ENCODE data around the gene VPS16. TPM values are rescaled to one million over a fixed set of nuclear protein-coding genes. Genes with fewer than 3 reads are reported as not detected.
A peak's percentile ranks its signal among the peaks of the same experiment; 100 is the strongest.

Gene VPS16
- total RNA-seq, 1 donor from 2014 or later, result 18.0 TPM

GRCh38 chr20:2851086-2851485, 10.5 kb downstream of the VPS16 start:
- intact Hi-C loops (cut with DNase I), result no loop called here
- DNase-seq (ENCODE audit: missing footprints), result no peak
- no peak for ATAC-seq

GRCh38 chr20:2858591-2858990, 18.0 kb downstream of the VPS16 start:
- intact Hi-C loops (cut with DNase I), result no loop called here
- DNase-seq (ENCODE audit: missing footprints) (no peak), ATAC-seq (no peak)

GRCh38 chr20:2859330-2860121, 19.0 kb downstream of the VPS16 start:
- DNase-seq (ENCODE audit: missing footprints) (no peak), ATAC-seq (peak; percentile 64)
- intact Hi-C loops (cut with DNase I), result no loop called here

GRCh38 chr20:2864626-2865025, 24.1 kb downstream of the VPS16 start:
- no peak for ATAC-seq
- intact Hi-C loops (cut with DNase I), result no loop called here

GRCh38 chr20:2865101-2865500, 24.6 kb downstream of the VPS16 start:
- DNase-seq (ENCODE audit: missing footprints), result no peak
- ATAC-seq, result no peak
- intact Hi-C loops (cut with DNase I), result no loop called here

More at GRCh38 chr20:2864626-2865025, 24.1 kb downstream of the VPS16 start:
- no peak for DNase-seq (ENCODE audit: missing footprints)

- no peak for ATAC-seq
- no peak for DNase-seq (ENCODE audit: missing footprints)
- intact Hi-C loops (cut with DNase I), result no loop called here
These were observed 25.1 kb downstream of the VPS16 start for GRCh38 chr20:2865630-2866029.

- no peak for DNase-seq (ENCODE audit: missing footprints)
- ATAC-seq, result no peak
- intact Hi-C loops (cut with DNase I), result no loop called here
These were observed 25.7 kb downstream of the VPS16 start for GRCh38 chr20:2866236-2866635.

GRCh38 chr20:2867081-2867864, 26.7 kb downstream of the VPS16 start:
- ATAC-seq (no peak), DNase-seq (ENCODE audit: missing footprints) (no peak)
- intact Hi-C loops (cut with DNase I), result no loop called here

GRCh38 chr20:2869381-2869780, 28.8 kb downstream of the VPS16 start:
- intact Hi-C loops (cut with DNase I), result no loop called here
- ATAC-seq, result no peak
- no peak for DNase-seq (ENCODE audit: missing footprints)

- no peak for DNase-seq (ENCODE audit: missing footprints)
- ATAC-seq, result no peak
- intact Hi-C loops (cut with DNase I), result loop anchor here (10.0 kb wide), 1 partner anchor 114 kb away; no protein-coding TSS in a partner anchor
These were observed 30.5 kb downstream of the VPS16 start for GRCh38 chr20:2871111-2871465.

- ATAC-seq (no peak), DNase-seq (ENCODE audit: missing footprints) (no peak)
- intact Hi-C loops (cut with DNase I), result loop anchor here (2.0 to 10.0 kb wide), 2 partner anchors 31 to 113 kb away; partner anchors contain the start of genes PCED1A and VPS16
These were observed 31.3 kb downstream of the VPS16 start for GRCh38 chr20:2871661-2872458.

GRCh38 chr20:2872459-2873009, 32.0 kb downstream of the VPS16 start:
- ATAC-seq (peak; percentile 40), DNase-seq (ENCODE audit: missing footprints) (peak; percentile 81)
- intact Hi-C loops (cut with DNase I), result loop anchor here (2.0 to 10.0 kb wide), 2 partner anchors 32 to 112 kb away; partner anchors contain the start of genes PCED1A and VPS16

GRCh38 chr20:2873010-2873746, 32.6 kb downstream of the VPS16 start, which contains the start of gene PTPRA:
Gene PTPRA, plus strand, starts transcription at chr20:2873481. Its CDS starts 90,797 bp downstream, at chr20:2964278.
- DNase-seq (ENCODE audit: missing footprints) (peak; percentile 96), ATAC-seq (peak; percentile 97)
- intact Hi-C loops (cut with DNase I), result loop anchor here (2.0 to 10.0 kb wide), 2 partner anchors 32 to 112 kb away; partner anchors contain the start of genes PCED1A and VPS16

- no peak for ATAC-seq
- intact Hi-C loops (cut with DNase I), result loop anchor here (2.0 to 10.0 kb wide), 2 partner anchors 33 to 111 kb away; partner anchors contain the start of genes PCED1A and VPS16
- peak; percentile 82 for DNase-seq (ENCODE audit: missing footprints)
These were observed 33.1 kb downstream of the VPS16 start for GRCh38 chr20:2873747-2874041.

- intact Hi-C loops (cut with DNase I), result loop anchor here (10.0 kb wide), 1 partner anchor 110 kb away; no protein-coding TSS in a partner anchor
- DNase-seq (ENCODE audit: missing footprints) (no peak), ATAC-seq (no peak)
These were observed 33.9 kb downstream of the VPS16 start for GRCh38 chr20:2874456-2874855.

GRCh38 chr20:2875690-2876203, 35.2 kb downstream of the VPS16 start:
- intact Hi-C loops (cut with DNase I), result loop anchor here (10.0 kb wide), 1 partner anchor 109 kb away; no protein-coding TSS in a partner anchor
- DNase-seq (ENCODE audit: missing footprints), result no peak
- ATAC-seq, result no peak

- DNase-seq (ENCODE audit: missing footprints), result no peak
- ATAC-seq, result no peak
- intact Hi-C loops (cut with DNase I), result loop anchor here (10.0 kb wide), 1 partner anchor 106 kb away; no protein-coding TSS in a partner anchor
These were observed 38.0 kb downstream of the VPS16 start for GRCh38 chr20:2878515-2878914.

Data from Right ventricle myocardium inferior (tissue), 1 donor.